Progenitor cell of endocrine pancreas (in vitro differentiated cells): Measurements from ENCODE around the gene CDC34. TPM values are rescaled to one million over a fixed set of nuclear protein-coding genes. Genes with fewer than 3 reads are reported as not detected.

Source experiments
- DNase-seq: peaks from one replicate; pipeline ENCODE4 v3.0.0; 2021; ENCODE audit warnings: low spot score; ENCODE audit not compliant: unreplicated experiment
- H3K27ac Mint-ChIP-seq: 2 replicates; pipeline ENCODE4 v1.8.0; 2021; ENCODE audit warnings: mild to moderate bottlenecking, moderate library complexity, mixed read lengths
- H3K27me3 Mint-ChIP-seq: 2 replicates; pipeline ENCODE4 v1.8.0; 2021; ENCODE audit warnings: mixed read lengths
- H3K36me3 Mint-ChIP-seq: 2 replicates; pipeline ENCODE4 v1.8.0; 2022; ENCODE audit warnings: mixed read lengths; ENCODE audit not compliant: insufficient read depth
- H3K4me1 Mint-ChIP-seq: 2 replicates; pipeline ENCODE4 v1.8.0; 2021; ENCODE audit warnings: low read depth, mixed read lengths
- H3K4me3 Mint-ChIP-seq: 2 replicates; pipeline ENCODE4 v1.8.0; 2021; ENCODE audit warnings: low read depth, mild to moderate bottlenecking, moderate library complexity, mixed read lengths
- H3K9me3 Mint-ChIP-seq: 2 replicates; pipeline ENCODE4 v1.8.0; 2021; ENCODE audit warnings: low read depth, mixed read lengths
- total RNA-seq: library from RNA; stranded (reverse); gene quantifications from 2 replicates; pipeline ENCODE4 v1.2.1, GENCODE V29; 2021
- TF ChIP-seq, protein P1 (sequence below): fragments of 200-600 bp; sonication (generic); IDR thresholded peaks from one replicate; pipeline ENCODE4 v1.5.0; 2021; ENCODE audit warnings: antibody characterized with exemption, mild to moderate bottlenecking; ENCODE audit not compliant: unreplicated experiment

Gene CDC34
- total RNA-seq, 1 donor from 2014 or later: 96.9 TPM

DNA sequence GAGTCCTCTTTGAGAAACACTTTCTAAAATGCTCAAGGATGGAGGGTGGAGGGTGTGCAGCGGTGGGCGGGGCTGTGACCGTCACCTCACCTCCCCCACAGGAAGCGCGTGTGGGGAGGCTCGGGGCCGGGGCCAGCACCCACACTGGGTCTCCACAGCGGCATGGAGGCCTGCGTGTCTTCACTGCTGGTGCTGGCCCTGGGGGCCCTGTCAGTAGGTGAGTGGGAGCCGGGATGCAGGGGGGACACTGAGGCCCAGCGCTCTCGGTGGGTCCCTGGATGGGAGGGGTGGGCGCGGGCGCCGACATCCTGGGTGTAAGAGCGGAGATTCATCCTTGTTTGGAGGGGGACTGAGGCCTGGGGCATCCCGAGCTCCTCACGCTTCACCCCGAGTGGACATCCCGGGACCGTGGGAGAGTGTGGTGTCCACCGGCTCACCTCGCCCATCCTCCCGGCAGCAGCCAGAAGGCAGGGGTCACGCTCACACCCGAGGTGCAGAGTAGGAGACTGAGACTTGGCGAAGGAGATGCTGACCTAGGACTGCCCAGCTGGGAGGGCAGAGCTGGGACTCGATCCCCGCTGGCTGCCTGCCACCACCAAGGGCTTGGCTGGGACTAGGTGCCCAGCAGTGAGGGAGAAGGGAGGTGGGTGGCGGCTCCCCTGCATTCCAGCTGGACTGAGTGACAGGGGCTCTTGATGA is 12.5 kb downstream of the CDC34 start, which contains the start of gene GZMM:
TSS of gene GZMM (plus strand) at position 144 of the 699 bp plus-strand sequence. CDS start at position 163, 19 bp downstream.
- Mint-ChIP-seq H3K36me3 (no peaks in the 10 kb centered on the region), H3K4me3 (no peak within 1 kb of the TSS), H3K27me3 (no peaks in the 10 kb centered on the region), H3K4me1 (no peaks in the 10 kb centered on the region), H3K9me3 (no peaks in the 10 kb centered on the region), H3K27ac (no peak within 1 kb of the TSS)
- TF ChIP-seq, protein P1, sequence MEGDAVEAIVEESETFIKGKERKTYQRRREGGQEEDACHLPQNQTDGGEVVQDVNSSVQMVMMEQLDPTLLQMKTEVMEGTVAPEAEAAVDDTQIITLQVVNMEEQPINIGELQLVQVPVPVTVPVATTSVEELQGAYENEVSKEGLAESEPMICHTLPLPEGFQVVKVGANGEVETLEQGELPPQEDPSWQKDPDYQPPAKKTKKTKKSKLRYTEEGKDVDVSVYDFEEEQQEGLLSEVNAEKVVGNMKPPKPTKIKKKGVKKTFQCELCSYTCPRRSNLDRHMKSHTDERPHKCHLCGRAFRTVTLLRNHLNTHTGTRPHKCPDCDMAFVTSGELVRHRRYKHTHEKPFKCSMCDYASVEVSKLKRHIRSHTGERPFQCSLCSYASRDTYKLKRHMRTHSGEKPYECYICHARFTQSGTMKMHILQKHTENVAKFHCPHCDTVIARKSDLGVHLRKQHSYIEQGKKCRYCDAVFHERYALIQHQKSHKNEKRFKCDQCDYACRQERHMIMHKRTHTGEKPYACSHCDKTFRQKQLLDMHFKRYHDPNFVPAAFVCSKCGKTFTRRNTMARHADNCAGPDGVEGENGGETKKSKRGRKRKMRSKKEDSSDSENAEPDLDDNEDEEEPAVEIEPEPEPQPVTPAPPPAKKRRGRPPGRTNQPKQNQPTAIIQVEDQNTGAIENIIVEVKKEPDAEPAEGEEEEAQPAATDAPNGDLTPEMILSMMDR: no peak
- no peak for DNase-seq

GRCh38 chr19:547117-547516 is 15.6 kb downstream of the CDC34 start:
- H3K36me3 Mint-ChIP-seq: no peaks in the 10 kb centered on the region
- TF ChIP-seq, protein P1: no peak
- H3K4me3 Mint-ChIP-seq: no peak overlapping the region
- no peaks in the 10 kb centered on the region for H3K4me1 Mint-ChIP-seq
- no peaks in the 10 kb centered on the region for H3K9me3 Mint-ChIP-seq
- no peak for DNase-seq
- peaks cover 6% of the 10 kb centered on the region for H3K27me3 Mint-ChIP-seq
- no peak overlapping the region for H3K27ac Mint-ChIP-seq

GRCh38 chr19:547836-548720 is 16.5 kb downstream of the CDC34 start:
- H3K9me3 Mint-ChIP-seq: no peaks in the 10 kb centered on the region
- H3K36me3 Mint-ChIP-seq: no peaks in the 10 kb centered on the region
- peak overlapping the region; percentile 45 for H3K27ac Mint-ChIP-seq
- no peak for DNase-seq
- H3K4me1 Mint-ChIP-seq: no peaks in the 10 kb centered on the region
- peaks cover 8% of the 10 kb centered on the region for H3K27me3 Mint-ChIP-seq
- H3K4me3 Mint-ChIP-seq: no peak overlapping the region
- TF ChIP-seq, protein P1: no peak

- no peak overlapping the region for H3K4me3 Mint-ChIP-seq
- no peaks in the 10 kb centered on the region for H3K4me1 Mint-ChIP-seq
- no peaks in the 10 kb centered on the region for H3K36me3 Mint-ChIP-seq
- TF ChIP-seq, protein P1: no peak
- H3K9me3 Mint-ChIP-seq: no peaks in the 10 kb centered on the region
- H3K27ac Mint-ChIP-seq: no peak overlapping the region
- DNase-seq: no peak
- H3K27me3 Mint-ChIP-seq: peaks cover 8% of the 10 kb centered on the region
Observed at GRCh38 chr19:548886-549830, 17.6 kb downstream of the CDC34 start.
